Stimulated activated CD4-positive, alpha-beta T cell treated with anti-CD3 and anti-CD28 coated beads, TNF-alpha, amount 100 ng/mL, for 48 hours (primary cell): ENCODE results near the gene RIC8B.

ENCODE experiments used
- DNase-seq, 3 donors: peaks; one replicate each; pipeline ENCODE4 v3.0.0-alpha.2; 2020; ENCODE audit warnings: low read depth in 3 of 3

RIC8B gene

DNA sequence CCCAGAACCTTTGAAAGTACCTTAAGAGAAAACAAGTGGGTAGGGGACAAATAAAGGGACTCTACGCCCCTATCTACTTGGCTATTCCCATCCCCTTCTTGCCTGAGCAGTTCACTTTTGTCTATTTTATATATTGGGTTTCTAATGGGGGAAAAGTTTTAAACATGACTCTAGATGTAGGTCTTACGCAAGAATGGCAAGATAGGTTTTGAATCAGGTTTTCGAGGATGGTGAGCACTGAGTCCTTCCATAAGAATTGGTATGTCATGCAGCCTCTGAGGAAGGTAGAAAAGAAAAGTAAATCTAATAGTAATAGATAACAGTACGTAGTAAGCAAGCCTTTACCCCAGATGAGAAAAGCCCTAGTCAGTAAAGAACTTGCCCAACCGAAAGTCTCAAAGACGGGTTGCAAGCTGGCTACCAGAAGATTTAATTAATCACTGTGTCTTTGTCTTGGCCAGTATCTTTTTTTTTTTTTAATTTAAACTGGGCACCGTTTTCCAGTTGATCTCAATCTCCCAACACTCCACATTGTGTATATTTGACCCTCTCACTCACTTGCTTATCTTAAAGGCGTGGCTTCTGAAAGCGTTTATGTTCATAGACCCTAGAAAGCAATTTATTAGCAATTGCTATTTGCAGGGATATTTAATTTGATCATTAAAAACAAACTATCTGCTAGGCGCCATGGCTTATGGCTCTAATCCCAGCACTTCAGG, 94.7 kb downstream of the RIC8B start:
- DNase-seq: no peak

DNA sequence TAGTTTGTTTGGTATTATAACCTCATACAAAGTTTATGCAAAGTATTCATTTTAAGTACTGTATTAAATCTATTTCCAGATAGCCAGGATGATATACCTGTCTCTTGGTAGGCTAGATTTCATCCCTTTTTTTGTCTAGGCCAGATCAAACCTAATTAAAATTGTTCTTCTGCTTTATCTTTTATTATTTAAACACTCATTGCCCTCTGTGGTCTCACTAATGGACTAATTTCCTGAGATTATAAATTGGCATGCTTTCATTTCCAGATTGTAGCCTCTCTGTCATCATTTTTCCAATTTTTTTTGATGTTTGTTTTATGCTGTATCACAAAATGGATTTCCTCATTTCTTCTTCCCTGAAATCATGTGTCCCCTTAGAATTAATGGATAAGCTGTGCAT, 95.6 kb downstream of the RIC8B start:
- no peak for DNase-seq

DNA sequence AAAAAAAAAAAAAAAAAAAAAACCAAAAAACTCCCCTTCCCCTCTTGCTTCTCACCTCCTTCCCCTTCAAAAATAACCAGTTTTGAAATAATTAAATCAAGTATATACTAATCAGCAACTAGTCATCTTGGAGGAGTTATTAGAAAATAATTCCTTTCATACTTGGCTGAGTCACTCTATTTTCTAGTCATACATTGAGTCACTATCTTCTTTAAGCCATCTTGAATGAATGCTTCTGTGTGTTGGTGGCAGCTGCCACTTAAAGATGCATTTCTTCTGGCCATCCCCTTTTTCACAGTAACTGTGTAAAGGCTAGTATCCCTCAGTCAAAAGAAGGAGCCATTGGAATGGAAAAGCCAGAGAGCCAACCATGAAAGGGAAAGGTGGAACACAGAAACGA, 97.0 kb downstream of the RIC8B start:
- DNase-seq: no peak

DNA sequence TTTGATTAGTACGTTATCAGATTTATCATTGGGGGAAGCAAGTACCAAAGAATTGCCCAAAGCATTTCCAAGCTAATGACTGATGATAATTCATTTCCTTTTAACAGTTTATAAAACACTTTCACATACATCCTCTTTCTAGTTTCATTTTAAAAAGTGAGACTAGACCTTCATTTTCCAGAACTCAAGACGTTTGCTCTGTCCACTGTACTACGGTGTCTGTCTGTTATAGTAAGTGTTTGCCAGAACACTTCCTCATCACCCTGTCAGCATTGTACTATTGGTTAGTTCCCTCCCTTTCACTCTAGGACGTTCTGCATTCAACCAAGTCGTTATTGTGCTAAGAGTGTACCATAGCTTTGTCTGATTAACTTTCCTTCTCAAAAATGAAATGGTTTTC, 99.5 kb downstream of the RIC8B start:
- no peak for DNase-seq

DNA sequence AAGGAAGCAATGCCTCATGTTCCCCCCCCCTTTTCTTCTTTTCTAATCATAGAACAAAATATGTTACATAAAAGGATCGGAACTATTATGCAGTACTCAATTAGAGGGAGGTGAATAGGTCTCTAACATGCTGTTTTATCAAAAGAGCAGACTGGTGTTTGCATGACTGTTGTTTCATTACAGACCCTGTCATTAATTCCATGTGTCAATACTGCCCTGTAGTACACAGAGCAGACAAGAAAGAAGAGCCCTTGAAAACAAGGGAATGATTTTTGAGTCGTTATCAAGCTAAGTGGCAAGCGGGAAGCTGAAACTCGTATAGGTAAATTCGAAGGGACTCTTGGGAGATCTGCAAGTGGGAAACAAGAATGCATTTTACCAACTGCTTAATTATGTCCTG, 104.3 kb downstream of the RIC8B start:
- DNase-seq: no peak

DNA sequence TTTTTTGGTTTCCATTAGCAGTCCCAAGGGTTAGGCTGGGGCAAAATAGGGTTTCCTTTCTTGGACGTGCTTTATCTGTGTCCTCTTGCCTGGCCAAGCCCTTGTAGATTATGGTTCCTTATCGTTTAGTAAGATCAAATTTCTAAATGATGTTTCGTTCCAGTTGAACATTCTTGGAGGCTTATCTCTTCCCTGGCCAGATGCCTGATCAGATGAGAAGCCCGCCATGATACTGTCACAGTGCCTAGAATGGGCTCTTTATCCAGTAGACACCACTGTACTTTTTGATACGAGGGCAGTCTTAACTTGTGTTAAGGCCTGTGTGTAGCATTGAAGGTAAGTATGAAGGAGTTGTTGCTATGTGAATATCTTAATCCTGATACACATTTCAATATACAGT, 105.1 kb downstream of the RIC8B start:
- no peak for DNase-seq

DNA sequence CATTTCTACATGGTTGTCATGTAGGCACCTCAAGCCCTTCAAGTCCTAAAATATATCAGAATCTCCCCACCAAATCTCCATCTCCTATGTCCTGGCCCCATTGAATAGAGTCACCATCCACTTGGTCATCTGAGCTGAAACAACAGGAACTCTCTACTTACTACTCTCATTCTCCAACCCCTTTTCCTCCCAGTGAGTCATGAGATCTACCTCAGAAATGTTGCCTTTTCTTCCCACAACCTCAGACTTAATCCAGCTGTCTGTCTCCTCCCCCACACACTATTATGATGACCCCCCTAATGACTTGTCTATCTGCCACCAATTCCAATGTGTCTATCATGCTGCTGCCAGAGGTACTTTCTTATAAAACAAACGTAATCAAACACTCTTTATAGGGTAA, 108.9 kb downstream of the RIC8B start:
- no peak for DNase-seq

DNA sequence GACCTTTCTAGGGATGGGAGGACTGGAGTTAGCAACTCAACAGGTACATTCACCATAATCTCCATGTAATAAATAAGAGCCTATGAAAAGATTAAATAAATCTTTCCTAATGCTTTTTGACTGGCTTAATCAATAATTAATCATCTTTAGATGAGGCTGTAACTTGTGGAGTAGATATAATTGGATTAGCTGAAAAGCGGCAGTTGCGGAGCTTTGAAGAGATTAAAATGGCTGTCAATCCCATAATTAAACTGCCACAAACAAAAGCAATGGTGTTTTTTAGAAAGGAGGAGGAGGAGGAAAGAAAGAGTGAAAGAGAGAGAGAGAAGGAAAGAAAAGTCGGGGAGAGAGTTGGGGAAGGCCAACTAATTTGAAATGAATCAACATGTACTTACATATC, 110.5 kb downstream of the RIC8B start:
- no peak for DNase-seq

DNA sequence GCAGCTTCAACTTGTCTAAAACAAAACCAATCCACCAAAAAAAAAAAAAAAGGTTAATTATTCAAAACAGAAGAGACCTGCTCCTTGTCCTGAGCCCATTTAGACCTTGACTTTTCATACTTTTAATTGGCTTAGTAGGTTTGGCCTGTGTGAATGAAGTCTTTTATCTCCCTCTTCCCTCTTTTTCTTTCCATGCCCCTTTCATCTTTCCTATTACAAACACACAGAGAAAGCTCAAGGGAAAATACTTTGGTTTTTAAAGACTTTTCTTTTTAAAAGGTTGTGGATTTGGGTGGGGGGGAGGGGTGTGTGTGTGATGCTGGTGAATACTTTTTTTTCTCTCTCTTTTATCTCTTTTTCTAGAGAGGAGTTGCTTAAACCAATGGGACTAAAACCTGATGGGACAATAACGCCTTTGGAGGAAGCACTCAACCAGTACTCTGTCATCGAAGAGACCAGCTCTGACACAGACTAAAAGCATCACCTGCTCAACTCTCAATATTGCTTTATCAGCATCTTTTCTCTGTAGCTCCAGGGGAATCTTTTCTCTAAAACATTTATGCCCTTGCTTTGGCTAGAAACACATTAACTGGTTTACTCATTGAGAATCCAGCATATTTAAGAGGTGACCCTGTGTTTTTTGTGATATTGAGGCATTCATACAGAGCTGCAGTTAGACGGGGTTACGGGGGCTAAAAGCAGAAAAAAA, 111.2 kb downstream of the RIC8B start:
- no peak for DNase-seq

DNA sequence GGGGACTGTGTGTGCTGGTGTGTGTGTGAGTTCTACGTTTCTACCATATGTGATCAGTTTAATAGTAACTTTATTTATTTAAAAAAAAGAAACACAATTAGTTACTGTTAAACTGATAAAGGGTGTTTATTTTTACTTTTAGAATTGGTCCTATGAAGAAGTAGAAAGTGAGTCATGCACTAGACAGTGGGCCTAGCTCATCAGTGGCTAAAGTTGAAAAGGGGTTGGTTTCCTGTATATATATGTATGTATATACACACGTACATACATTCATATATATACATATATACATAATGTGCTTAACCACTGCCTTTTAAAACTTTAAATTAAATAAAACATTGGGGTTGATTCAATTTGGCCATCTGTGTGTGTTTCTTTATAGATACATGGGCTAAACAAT, 112.5 kb downstream of the RIC8B start:
- no peak for DNase-seq

DNA sequence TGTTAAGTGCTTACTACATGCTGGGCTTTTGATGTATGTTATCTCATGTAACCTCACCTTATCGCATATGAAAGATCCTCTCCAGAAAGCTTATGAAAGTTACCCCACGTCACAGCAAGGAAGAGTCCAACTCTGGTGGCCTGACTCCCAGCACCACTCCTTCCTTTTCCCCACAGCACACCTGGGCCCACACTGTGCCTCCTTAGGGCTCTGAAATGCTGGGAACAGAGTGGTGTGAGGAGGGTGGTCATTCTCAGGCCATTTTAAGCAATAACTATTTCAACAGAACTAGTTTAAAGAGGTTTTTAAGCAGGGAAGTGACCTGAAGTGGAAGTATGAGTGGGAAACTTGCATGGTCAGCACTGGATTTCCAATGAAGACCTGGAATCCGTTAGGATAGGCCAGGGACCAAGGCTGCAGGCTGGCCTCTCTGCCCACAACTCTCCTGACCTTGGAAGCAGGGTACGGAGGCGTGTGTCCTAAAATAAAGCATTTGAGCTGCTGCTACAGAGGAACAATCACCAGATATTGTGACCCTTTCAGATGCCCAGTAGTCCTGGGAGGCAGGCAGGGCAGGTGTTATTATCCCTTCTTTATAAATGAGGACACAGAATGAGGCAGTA, 114.0 kb downstream of the RIC8B start:
- DNase-seq: no peak

DNA sequence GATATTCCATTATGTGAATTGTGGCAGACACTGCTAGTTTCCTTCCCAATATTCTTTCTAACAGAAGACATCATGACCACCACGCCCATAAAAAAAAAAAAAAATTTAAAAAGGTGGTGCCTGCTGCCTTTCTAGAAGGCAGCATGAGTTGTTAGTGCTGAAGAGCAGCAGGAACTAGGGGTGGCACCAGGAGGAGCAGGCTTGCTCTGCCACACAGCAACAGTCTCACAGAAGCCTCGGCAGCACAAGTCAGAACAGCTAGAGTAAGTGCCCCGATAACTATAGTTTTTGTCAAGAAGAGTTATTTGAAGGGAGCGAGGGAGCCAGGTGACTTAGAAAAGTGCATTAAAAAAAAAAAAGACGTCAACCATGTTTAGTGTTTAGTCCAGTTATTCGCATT, 114.8 kb downstream of the RIC8B start:
- DNase-seq: no peak

DNA sequence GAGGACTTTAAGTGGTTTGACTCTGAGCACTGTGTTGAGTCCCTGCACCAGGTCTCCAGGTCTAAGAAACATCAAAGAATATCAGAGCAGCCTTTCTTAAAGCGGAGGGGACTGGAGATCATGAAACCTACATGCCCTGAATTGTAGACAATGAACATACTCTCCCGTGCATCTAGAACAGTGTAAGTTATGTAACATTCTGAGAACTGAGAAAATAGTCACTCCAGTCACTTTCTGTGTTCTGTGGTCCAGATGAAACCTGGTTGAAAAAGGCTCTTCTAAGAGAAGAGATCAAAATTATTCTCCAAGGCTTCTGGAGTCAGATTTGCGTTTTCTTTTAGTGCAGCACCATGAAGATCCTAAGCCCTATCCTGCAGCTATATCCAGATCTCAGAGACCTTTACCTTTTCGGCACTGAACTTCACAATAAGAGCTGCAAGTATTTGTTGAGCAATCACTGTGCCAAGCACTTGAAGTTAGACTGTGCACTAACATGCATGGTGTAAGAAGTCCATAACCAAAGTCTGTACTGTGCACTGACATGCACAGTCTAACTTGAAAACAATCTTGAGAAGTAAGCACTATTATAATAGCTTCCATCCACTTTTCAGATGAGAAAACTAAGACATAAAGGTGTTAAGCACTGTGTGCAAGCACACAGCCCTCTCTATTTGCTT, 115.6 kb downstream of the RIC8B start:
- no peak for DNase-seq

DNA sequence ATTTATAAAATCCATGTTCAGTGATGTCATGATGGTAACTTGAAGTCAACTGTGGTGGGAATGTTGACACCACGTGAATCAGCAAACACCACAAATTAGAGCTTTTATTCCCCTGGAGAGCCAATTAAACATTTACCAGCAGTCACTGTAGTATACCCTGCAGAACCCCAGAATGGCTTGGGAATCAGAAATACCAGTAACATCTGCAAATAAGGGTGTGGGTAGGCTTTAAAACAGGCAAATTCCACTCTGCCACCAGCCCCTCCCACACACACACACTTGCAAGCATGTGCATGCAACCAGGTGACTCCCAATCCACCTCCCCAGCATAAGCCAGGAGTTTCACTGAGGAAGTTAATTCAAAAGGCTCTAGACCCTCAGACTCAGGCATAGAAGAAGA, 117.6 kb downstream of the RIC8B start:
- DNase-seq: no peak

DNA sequence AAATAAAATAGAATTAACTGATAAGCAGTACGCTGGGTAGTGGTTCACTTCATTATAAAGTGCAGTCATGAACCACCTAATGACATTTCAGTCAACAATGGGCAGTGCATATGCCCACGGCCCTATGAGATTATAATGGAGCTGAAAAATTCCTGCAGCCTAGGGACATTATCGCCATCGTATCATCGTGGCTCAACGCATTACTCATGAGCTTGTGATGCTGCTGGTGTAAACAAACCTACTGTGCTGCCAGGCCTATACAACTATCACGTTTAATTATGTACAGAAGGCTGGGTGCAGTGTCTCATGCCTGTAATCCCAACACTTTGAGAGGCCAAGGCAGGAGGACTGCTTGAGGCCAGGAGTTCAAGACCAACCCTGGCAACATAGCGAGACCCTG, 119.0 kb downstream of the RIC8B start:
- no peak for DNase-seq

DNA sequence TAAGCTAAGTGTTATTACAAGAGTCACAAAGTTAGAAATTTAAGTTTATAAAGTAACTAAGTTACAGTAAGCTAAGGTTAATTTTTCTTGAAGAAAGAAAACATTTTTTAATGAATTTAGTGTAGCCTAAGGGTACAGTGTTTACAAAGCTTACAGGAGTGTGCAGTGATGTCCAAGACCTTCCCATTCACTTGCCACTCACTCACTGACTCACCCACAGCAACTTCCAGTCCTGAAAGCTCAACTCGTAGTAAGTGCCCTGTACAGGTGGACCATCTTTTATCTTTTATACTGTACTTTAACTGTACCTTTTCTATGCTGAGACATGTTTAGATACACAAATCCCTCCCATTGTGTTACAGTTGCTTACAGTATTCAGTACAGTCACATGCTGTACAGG, 120.3 kb downstream of the RIC8B start:
- DNase-seq: no peak

DNA sequence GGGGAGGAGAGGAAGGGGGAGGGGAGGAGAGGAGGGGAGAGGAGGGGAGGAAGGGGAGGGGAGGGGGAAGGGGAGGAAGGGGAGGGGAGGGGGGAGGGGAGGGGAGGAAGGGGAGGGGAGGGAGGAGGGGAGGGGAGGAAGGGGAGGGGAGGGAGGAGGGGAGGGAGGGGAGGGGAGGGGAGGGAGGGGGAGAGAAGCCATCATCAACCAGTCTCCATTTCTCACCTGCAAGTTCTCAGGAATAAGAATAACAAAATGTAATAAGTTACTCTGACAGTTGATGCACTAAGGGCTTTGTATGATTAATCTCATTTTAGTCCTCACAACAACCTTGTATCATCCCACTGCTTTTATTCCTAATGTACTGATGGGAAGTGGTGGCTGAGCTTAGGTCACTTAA, 122.1 kb downstream of the RIC8B start:
- DNase-seq: no peak

DNA sequence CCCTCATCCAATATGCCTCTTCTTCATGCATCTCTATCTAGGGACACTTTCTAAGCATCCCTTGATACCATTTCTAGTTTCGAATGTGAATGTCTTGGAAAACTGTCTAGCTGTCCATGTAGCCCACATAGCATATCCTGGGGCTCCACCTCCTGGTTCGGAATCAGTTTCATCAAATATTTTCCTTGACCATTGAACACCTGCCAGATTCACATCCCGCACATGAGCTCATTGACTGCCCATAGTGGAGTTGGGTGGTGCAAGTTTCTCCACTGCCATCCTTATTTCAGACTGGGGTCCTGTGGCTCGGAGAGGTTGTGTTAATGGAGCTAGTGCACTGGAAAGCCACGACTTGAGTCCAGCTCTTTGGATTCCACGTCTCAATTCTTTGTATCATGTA, 122.6 kb downstream of the RIC8B start:
- no peak for DNase-seq

DNA sequence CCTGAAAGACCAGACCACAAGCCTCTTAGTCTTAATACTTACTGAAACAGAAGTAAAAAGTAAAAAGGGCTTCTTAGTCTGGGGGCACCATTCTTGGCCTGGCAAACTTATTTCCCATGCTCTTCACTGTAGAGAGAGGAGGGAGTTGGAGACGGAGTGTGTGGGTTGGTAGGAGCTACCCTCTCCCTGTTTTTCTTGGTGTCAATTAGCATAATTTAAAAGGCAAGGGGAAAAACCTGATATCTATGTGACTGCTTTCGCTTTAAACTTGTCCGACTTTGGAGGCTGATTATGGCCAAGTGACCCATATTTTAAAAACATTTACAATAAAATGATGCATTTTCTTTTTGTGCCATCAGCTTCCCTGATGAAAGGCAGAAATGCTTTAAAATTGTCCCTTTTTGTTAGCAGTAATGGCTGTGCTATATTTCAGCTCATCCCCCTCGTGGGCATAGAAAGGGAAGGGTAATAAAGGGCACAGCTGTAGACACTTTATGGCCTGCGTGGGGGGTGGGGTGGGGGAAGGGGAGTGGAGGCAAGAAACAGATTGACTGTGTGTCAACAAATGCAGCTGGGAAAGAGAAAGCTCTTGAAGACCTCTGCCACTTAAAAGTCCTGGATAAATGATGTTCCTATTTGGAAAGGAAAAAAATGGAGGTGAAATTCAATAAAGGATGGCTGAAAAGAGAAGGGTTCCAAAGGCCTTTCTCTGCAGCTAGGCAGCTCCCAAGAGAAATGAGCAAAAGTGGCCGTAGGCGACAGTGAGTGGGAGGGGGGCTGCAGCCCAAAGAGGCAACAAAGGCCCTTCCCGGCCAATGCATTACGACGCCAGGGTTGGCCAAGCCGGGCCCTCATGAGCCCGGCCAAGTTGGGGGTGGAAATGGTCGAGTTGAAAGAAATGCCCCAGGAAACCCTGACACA, 123.8 kb downstream of the RIC8B start:
- DNase-seq: no peak

DNA sequence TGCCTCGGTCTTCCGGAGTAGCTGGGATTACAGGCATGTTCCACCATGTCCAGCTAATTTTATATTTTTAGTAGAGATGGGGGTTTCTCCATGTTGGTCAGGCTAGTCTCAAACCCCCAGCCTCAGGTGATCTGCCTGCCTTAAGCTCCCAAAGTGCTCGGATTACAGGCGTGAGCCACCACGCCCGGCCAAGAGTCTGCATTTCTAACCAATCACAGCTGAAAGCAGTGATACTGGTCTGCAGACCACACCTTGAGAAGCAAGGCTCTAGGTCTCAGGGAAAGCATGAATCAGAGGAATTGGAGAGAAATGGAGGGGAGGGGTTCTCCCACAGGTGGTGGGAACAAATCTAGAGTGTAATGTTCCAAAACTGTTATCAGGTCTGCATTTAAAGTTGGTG, 126.1 kb downstream of the RIC8B start:
- DNase-seq: no peak

DNA sequence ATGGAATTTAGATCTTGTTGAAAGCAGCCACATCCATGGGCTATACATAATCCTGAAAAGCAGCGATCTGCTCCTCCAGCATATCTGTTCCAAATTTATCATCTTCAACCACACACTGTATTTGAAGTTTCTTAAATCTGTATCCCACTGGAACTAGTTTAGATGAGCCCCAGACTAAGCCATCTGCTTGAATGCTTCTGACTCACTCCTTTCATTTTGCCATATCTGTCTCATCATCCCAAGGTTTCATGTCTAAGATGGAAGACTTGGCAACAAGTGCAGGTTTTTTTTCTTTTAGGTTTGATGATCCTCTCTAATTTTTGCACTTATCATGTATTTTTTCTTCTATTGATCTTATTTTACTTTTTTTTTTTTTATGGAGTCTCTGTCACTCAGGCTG, 126.8 kb downstream of the RIC8B start:
- no peak for DNase-seq

DNA sequence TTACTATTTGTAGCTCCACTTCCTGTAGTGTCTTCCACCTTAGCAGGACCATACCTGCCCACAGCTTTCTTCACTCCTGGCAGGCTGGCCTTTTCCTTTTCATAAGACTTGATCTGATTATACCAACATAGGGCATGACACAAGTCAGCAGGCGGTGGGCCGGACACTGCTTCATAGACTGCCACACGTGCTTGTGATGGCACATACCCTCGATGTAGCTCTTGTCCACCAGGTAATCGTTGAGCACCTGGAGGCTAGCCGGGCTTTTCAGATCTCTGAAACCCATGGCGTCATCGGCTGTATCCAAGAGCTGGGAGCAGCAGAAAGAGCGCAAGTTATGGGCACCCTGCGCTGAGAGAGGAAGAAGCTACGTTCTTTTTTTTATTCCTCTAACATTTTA, 127.6 kb downstream of the RIC8B start:
- DNase-seq: no peak
